Caco-2 (cell line): ENCODE results near the gene ENPP7. TPM values are rescaled to one million over a fixed set of nuclear protein-coding genes. Genes with fewer than 3 reads are reported as not detected.
"Not testable (repeated sequence)": the region's sequence is repeated elsewhere in the genome, so short reads cannot be mapped to it uniquely, and the experiment has no call there.

Experiments
- BruUV-seq: library from RNA; stranded (reverse); fragments of 400-500 nt; replicated peaks from 2 replicates; lab custom pipeline; 2021; lab: Mats Ljungman, UMichigan
- CTCF ChIA-PET: fragments of 300-600 bp; sonication (Branson Sonifier 250); formaldehyde crosslinking; loops from one replicate; lab custom pipeline; 2022; ENCODE audit warnings: antibody characterized with exemption; lab: Charles Lee
- POLR2A ChIA-PET: fragments of 300-600 bp; sonication (Branson Sonifier 250); formaldehyde crosslinking; loops from one replicate; lab custom pipeline; 2022; ENCODE audit warnings: antibody characterized with exemption; lab: Charles Lee
- DNase-seq, 2 experiments: peaks; one replicate each; pipeline versions ENCODE4 v3.0.0 to v3.0.0-alpha.2; 2020 to 2022
- H3K27me3 ChIP-seq: replicated peaks from 2 replicates; pipeline ENCODE4 v1.6.0; 2011; ENCODE audit warnings: low read length; ENCODE audit not compliant: control insufficient read depth, insufficient read depth
- H3K36me3 ChIP-seq: 2 replicates; pipeline ENCODE4 v1.5.1; 2011; ENCODE audit warnings: low read length; ENCODE audit not compliant: control insufficient read depth, insufficient read depth
- H3K4me1 ChIP-seq: fragments of 250-450 bp; sonication (Bioruptor Pico); 2 replicates; pipeline ENCODE4 v1.5.1; 2020; ENCODE audit warnings: mild to moderate bottlenecking
- H3K4me3 ChIP-seq: 2 replicates; pipeline ENCODE4 v1.5.1; 2011; ENCODE audit warnings: low read depth, mild to moderate bottlenecking, control low read depth, low read length
- H3K9me3 ChIP-seq: fragments of 250-450 bp; sonication (Bioruptor Pico); 2 replicates; pipeline ENCODE4 v1.5.1; 2020; ENCODE audit warnings: mild to moderate bottlenecking, moderate library complexity
- H3K27ac Mint-ChIP-seq: one replicate; pipeline ENCODE4 v1.8.0; 2022; ENCODE audit warnings: mixed read lengths; ENCODE audit not compliant: unreplicated experiment
- H3K27me3 Mint-ChIP-seq: one replicate; pipeline ENCODE4 v1.8.0; 2022; ENCODE audit warnings: mixed read lengths; ENCODE audit not compliant: insufficient read depth, unreplicated experiment
- H3K36me3 Mint-ChIP-seq: one replicate; pipeline ENCODE4 v1.8.0; 2022; ENCODE audit warnings: mild to moderate bottlenecking, mixed read lengths; ENCODE audit not compliant: insufficient read depth, unreplicated experiment
- H3K4me1 Mint-ChIP-seq: one replicate; pipeline ENCODE4 v1.8.0; 2022; ENCODE audit warnings: low read depth, mixed read lengths; ENCODE audit not compliant: unreplicated experiment
- H3K4me3 Mint-ChIP-seq: one replicate; pipeline ENCODE4 v1.8.0; 2022; ENCODE audit warnings: mild to moderate bottlenecking, moderate library complexity, mixed read lengths; ENCODE audit not compliant: unreplicated experiment
- H3K9me3 Mint-ChIP-seq: one replicate; pipeline ENCODE4 v1.8.0; 2022; ENCODE audit warnings: mixed read lengths; ENCODE audit not compliant: unreplicated experiment
- intact Hi-C: fragments of 100-400 bp; cut with micrococcal nuclease; formaldehyde crosslinking; loops from one replicate; pipeline ENCODE4 v1.10.0; 2022; ENCODE audit not compliant: unreplicated experiment
- total RNA-seq: library from RNA; stranded (reverse); gene quantifications from 2 replicates; pipeline ENCODE4 v1.2.3, GENCODE V29; 2022
- TF ChIP-seq, protein P1 (sequence below), 2 experiments: fragments of 200-600 bp in 1 of 2; IDR thresholded peaks; 1 replicate in 1 of 2; 2 replicates in 1 of 2; pipeline versions ENCODE4 v1.5.1 to v1.8.0; 2011 to 2022; ENCODE audit warnings: antibody characterized with exemption in 1 of 2, control low read depth in 1 of 2, inconsistent platforms in 1 of 2, low read depth in 1 of 2, low read length in 1 of 2, mild to moderate bottlenecking in 1 of 2, moderate library complexity in 1 of 2; ENCODE audit not compliant: insufficient read depth in 1 of 2, severe bottlenecking in 1 of 2, unreplicated experiment in 1 of 2

The ENPP7 gene
- total RNA-seq, 1 experiment from 2014 or later = 0.34 TPM

DNA sequence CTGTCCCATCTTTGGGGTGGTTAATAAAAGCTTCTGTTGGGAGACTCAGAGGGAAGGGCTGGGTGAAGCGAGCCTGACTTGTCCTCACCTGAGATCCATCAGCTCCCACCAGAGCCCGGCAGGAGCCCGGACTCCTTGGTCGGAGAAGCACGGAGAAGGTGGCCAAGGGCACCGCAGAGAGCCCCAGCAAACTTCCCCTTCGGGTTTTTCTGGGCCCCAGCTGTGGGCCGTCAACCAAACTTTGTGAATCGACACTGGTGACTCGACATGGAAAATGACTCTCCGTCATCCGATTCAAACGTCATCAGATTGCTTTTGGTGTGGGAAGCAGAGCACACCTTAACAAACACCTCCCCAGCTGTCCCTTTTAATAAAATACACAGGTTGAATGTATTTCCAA, 21.4 kb downstream of the ENPP7 start:
- Histone ChIP-seq H3K36me3 (no peaks in the 10 kb centered on the region), H3K4me1 (no peaks in the 10 kb centered on the region; the same call in 1 of the 2 replicates), H3K4me3 (no peak overlapping the region), H3K27me3 (no peaks in the 10 kb centered on the region), H3K9me3 (no peaks in the 10 kb centered on the region)
- Mint-ChIP-seq H3K36me3 (no peaks in the 10 kb centered on the region), H3K27me3 (no peaks in the 10 kb centered on the region), H3K9me3 (no peaks in the 10 kb centered on the region), H3K4me3 (no peak overlapping the region), H3K4me1 (no peaks in the 10 kb centered on the region), H3K27ac (no peak overlapping the region)
- ChIA-PET POLR2A (interaction anchor here (0.6 to 0.9 kb wide), 2 partner anchors 45 to 396 kb away, joined by 4 to 8 read pairs; partner anchors contain the start of gene CBX8), CTCF (no interaction called here)
- TF ChIP-seq, protein P1, sequence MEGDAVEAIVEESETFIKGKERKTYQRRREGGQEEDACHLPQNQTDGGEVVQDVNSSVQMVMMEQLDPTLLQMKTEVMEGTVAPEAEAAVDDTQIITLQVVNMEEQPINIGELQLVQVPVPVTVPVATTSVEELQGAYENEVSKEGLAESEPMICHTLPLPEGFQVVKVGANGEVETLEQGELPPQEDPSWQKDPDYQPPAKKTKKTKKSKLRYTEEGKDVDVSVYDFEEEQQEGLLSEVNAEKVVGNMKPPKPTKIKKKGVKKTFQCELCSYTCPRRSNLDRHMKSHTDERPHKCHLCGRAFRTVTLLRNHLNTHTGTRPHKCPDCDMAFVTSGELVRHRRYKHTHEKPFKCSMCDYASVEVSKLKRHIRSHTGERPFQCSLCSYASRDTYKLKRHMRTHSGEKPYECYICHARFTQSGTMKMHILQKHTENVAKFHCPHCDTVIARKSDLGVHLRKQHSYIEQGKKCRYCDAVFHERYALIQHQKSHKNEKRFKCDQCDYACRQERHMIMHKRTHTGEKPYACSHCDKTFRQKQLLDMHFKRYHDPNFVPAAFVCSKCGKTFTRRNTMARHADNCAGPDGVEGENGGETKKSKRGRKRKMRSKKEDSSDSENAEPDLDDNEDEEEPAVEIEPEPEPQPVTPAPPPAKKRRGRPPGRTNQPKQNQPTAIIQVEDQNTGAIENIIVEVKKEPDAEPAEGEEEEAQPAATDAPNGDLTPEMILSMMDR (IDR thresholded peaks at IDR 0.05; ENCODE audit: insufficient read depth in 1 of 2, low read depth in 1 of 2, low read length in 1 of 2, severe bottlenecking in 1 of 2, unreplicated experiment in 1 of 2) = no peak
- no peak for DNase-seq
- BruUV-seq = no TSS peak
- intact Hi-C loops = no loop called here

- H3K27ac Mint-ChIP-seq = no peak overlapping the region
- no peaks in the 10 kb centered on the region for H3K27me3 Mint-ChIP-seq
- H3K27me3 ChIP-seq = no peaks in the 10 kb centered on the region
- H3K4me1 ChIP-seq = no peaks in the 10 kb centered on the region
- TF ChIP-seq, protein P1 (IDR thresholded peaks at IDR 0.05; ENCODE audit: insufficient read depth in 1 of 2, low read depth in 1 of 2, low read length in 1 of 2, severe bottlenecking in 1 of 2, unreplicated experiment in 1 of 2) = no peak
- no peaks in the 10 kb centered on the region for H3K36me3 Mint-ChIP-seq
- no peaks in the 10 kb centered on the region for H3K9me3 ChIP-seq
- no peak overlapping the region for H3K4me3 ChIP-seq
- ChIA-PET CTCF (interaction anchor here (0.8 kb wide), 1 partner anchor 12 kb away, joined by 3 read pairs; no protein-coding TSS in a partner anchor), POLR2A (no interaction called here)
- no peaks in the 10 kb centered on the region for H3K4me1 Mint-ChIP-seq
- no peak overlapping the region for H3K4me3 Mint-ChIP-seq
- BruUV-seq = no TSS peak
- DNase-seq = no peak
- no peaks in the 10 kb centered on the region for H3K36me3 ChIP-seq
- intact Hi-C loops = no loop called here
- H3K9me3 Mint-ChIP-seq = no peaks in the 10 kb centered on the region
Observed at GRCh38 chr17:79754370-79754769, 23.6 kb downstream of the ENPP7 start.

DNA sequence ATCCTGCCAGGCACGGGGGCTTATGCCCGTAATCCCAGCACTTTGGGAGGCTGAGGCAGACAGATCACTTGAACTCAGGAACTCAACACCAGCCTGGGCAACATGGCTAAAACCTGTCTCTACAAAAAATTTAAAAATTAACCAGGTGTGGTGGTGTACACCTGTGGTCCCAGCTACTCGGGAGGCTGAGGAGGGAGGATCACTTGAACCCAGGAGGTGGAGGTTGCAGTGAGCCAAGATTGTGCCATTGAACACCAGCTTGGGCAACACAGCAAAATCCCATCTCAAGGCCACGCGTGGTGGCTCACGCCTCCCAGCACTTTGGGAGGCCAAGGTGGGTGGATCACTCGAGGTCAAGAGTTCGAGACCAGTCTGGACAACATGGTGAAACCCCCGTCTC, 24.2 kb downstream of the ENPP7 start:
- H3K9me3 ChIP-seq, H3K4me1 ChIP-seq, H3K27me3 ChIP-seq, H3K36me3 Mint-ChIP-seq, H3K36me3 ChIP-seq, H3K4me3 ChIP-seq, H3K27me3 Mint-ChIP-seq, H3K9me3 Mint-ChIP-seq, H3K4me3 Mint-ChIP-seq, BruUV-seq, POLR2A ChIA-PET, H3K4me1 Mint-ChIP-seq, H3K27ac Mint-ChIP-seq, intact Hi-C loops, DNase-seq: not testable (repeated sequence)
- CTCF ChIA-PET = interaction anchor here (0.8 kb wide), 1 partner anchor 13 kb away, joined by 3 read pairs; no protein-coding TSS in a partner anchor
